ENCODE results near the gene NOS1. TPM values are rescaled to one million over a fixed set of nuclear protein-coding genes. Genes with fewer than 3 reads are reported as not detected.

Gene NOS1
- total RNA-seq, 1 experiment from 2014 or later = not detected

DNA sequence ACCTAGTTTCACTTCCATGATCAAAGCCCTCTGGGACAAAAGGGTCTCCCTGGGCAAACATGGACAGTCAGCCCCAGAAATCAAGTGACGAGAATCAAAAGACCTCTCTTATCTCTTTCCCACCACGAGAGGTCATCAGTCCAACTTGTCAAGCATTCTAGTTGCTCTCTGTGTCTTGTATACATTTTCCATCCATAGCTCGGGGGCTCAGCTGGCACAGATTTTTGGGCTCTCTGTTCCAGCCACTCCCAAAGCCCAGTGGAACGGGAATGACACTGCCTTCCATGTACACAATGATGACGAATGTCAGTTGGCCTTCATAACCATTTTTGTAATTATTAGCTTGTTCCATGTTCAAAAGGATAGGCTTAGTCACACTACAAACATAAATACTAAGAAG is 29.7 kb downstream of the NOS1 start:
- no peak for DNase-seq (ENCODE audit: low read depth)

GRCh38 chr12:117330441-117331113 is 30.8 kb downstream of the NOS1 start:
- DNase-seq (ENCODE audit: low read depth) = no peak

DNA sequence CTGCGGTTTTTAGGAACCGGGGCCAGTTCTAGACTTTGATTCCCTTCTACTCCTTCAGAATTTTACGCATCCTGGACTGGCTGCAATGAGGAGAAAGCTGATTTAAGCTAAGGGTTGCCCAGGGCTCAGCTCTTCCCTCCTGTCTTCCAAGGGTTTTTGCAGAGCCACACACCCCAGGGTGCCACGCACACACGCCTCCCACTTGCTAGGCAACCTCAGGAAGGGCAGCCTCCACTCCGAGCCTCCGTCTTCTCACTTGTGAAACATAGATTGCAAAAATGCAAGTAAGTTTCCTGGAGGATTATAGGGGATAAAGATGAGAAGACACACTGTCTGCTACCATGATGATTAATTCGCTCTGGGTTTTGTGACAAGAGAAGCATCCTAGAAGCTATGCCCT is 31.7 kb downstream of the NOS1 start:
- DNase-seq (ENCODE audit: low read depth) = no peak

GRCh38 chr12:117328556-117329100 is 32.8 kb downstream of the NOS1 start:
- DNase-seq (ENCODE audit: low read depth) = no peak

DNA sequence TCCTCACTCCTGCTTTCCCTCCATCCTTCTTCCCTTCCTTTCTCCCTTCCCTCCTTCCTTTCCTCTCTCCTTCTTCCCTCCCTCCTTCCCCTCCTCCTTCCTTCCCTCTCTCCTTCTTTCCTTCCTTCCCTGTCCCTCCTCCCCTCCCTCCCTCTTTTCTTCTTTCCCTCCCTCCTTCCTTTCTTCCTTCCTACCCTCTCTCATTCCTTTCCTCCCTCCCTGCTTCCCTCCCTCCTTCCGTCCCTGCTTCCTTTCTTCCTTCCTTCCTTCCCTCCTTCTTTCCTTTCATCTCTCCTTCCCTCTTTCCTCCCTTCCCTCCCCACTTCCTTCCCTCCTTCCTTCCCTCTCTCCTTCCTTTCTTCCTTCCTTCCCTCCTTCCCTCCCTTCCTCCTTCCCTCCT is 39.0 kb downstream of the NOS1 start:
- no peak for DNase-seq (ENCODE audit: low read depth)

GRCh38 chr12:117321572-117321971 is 39.9 kb downstream of the NOS1 start:
- no peak for DNase-seq (ENCODE audit: low read depth)

GRCh38 chr12:117318591-117318990 is 42.8 kb downstream of the NOS1 start:
- DNase-seq (ENCODE audit: low read depth) = no peak

GRCh38 chr12:117316336-117316735 is 45.1 kb downstream of the NOS1 start:
- DNase-seq (ENCODE audit: low read depth) = no peak

DNA sequence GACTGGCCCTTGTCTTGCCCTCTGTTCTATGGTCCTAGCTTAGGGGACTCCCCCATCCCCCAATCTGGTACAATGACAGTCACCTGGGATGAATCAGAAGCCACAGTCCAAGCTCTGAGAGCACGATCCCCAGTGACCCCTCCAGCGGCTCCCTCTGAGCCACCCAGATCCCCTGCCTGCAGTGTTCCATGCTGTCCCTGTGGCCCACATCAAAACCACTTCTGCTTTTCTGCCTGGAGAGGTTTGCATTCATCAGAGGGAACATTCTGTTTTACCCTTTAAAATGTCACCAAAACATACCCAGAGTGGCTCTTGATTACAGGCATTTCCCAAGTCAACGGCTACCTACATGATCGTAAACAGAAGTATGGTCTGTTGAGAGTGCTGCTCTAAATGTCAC is 47.5 kb downstream of the NOS1 start:
- DNase-seq (ENCODE audit: low read depth) = no peak

GRCh38 chr12:117312770-117313169 is 48.7 kb downstream of the NOS1 start:
- no peak for DNase-seq (ENCODE audit: low read depth)

DNA sequence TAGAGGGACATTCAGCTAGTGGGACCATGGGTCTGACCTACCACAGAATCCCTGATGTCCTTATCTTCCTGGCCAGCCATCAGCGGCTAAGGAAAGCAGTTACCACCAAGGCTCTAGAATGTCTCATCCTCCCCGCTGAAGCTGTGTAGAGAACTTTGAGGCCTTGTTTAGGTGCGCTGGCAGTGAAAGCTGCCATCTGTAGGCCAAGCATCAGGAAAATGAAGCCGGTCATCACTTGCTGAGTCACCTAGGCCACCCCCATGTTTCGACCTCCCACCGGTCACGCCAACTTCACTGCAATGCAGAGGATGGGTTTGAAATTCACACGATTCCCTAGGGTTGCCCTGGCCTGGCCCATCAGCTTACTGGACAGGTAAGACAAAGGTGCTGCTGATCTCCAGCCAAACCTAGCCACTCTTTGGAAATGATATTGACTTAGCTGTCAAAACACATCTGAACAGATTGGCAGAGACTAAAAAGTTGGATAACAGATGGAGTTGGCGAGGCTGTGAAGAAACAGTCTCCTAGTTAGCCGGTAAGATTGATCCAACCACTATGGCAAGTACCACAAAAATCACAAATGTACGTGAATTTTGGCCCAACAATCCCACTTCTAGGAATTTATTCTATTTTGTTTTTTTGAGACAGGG is 52.0 kb downstream of the NOS1 start:
- no peak for DNase-seq (ENCODE audit: low read depth)

DNA sequence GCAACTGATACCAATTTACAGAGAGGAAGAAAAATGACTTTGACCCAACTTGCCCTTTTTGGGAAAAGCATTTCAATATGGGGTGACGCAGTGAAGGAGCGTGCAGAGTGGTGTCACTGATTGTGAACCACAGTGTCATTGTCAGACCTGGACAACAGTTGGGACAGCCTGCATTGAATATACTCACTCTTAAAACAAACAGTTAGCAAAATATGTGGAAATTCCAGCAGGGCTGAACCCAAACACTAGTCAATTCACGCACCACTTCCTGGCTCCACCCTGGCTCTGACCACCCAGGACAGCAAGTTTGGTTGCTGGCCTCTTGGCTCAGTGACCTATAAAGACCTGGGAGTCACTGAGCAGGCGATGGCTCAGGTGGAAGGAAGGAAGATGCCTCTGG is 61.3 kb downstream of the NOS1 start:
- no peak for DNase-seq (ENCODE audit: low read depth)

DNA sequence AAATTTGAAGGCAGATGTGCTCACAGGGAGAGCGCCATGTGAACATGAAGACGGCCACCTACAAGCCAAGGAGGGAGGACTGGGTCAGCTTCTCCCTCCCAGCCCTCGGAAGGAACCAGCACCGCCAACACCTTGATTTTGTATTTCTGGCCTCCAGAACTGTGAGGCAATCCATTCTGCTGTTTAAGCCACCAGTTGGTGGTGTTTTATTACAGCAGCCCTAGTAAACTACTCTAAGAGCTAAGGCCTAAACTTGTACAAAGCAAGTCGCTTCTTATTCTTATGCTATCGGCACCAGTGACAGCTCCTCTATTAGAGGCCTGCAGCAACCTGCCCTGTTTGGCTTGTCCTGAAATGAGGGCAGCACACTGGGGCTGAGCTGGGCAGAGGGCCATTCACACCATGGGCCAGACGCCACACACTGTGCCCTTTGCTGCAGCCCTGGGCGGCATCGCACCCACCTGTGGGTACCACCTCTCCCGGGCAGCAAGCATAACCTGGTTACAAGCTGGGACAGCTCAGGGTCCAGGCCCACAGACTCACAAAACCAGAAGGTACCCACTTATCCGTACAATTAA is 62.7 kb downstream of the NOS1 start:
- no peak for DNase-seq (ENCODE audit: low read depth)

- DNase-seq (ENCODE audit: low read depth) = no peak
Measured at GRCh38 chr12:117298191-117298590, 63.2 kb downstream of the NOS1 start.

DNA sequence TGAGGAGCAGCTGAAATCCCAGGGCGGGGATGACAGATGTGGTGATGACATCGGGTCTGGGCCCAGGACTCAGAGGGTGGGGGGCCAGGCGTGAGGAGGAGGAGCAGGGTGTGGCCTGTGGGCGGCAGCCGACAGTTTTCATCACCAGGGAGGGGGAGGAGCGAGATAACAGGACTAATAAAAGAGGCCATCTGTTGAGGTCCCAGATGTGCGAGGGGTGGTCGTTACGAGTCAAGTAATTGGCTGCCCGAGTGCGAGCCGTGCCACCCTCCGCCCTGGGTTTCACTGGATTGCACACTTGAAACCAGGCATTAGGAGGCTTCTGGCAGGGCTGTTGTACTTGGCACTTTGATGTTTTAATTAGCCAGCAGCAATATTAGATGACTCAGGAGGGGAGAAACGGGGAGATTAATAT is 67.2 kb downstream of the NOS1 start:
- no peak for DNase-seq (ENCODE audit: low read depth)

DNA sequence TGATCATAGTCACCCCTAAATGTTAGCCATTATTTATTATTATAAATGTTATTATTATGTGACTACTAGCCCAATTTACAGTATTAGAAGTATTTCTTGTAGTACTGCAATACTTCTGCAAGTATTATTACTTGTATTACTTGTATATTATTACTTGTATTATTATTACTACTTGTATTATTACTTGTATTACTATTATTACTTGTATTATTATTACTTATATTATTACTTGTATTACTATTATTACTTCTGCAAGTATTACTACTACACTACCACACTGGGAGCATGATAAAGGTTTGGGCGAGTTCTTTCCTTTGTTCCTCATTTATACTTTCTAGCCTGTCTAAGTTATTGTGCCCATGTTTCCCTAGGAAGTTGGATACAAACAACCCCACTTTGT is 67.9 kb downstream of the NOS1 start:
- no peak for DNase-seq (ENCODE audit: low read depth)

DNA sequence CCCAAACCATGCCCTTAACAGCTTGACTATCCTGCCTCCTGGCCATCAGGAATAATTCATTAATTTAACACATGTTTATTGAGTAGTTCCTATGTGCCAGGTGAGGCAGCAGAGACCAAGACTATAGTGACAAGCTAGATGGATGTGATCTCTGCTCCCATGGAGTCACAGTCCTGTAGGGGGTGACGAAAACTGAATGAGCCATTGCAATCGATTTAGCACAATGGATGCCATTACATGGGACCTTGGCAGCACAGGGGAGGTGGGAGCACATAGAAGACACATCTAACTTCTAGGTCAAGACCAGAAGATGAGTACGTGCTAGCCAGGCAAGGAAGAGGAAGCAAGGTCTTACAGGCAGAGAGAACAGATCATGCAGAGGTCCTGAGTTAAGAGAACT is 68.7 kb downstream of the NOS1 start:
- DNase-seq (ENCODE audit: low read depth) = no peak

- DNase-seq (ENCODE audit: low read depth) = no peak
Measured at GRCh38 chr12:117284140-117284539, 77.3 kb downstream of the NOS1 start.

DNA sequence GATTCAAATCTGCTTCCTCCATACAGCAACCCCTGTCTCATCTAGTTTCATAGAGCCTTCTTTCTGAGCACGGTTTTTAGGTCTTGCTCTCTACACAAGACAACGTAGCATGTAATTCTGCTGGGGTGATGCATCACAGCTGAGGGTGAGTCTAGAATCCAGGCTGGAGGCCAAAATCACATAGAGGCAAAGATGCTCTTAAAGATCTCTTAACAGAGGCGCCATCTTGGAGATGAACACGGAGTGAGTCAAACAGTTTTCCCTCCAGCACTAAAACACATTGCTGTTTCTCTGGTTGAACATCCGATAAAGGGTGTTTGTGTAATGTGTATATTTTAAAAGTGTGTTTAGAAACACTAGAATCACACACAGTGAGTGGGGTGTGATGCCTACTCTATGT is 78.9 kb downstream of the NOS1 start:
- DNase-seq (ENCODE audit: low read depth) = no peak

DNA sequence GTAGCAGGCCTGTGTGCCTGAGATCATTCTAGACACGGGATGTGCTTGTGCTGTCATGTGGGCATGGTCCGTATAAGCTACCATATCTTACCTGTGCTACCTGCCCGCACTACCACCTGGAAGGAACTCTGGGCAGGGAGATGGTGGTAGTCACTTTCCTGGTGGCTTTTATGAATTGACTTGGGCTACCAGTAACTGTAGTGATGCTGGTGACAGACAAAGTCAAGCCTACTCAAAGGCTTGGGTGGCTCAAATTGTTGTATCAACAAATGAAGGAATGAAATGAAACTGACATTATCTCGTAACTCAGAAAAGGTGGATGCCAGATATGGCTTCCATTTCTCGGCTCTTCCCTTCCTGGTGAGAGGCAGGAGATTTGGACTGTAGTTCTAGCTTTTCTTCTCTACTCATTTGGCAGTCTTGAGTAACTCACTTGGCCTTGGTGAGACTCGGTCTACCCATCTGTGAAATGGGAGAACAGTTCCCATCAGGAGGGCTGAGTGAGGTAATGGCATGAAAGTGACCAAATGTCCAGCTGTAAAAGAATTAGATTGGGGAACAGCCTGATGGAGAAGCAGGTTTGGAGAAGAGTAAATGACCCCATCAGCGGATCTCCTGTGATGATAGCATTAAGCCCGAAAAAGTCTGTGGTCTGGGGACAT is 81.3 kb downstream of the NOS1 start:
- no peak for DNase-seq (ENCODE audit: low read depth)

DNA sequence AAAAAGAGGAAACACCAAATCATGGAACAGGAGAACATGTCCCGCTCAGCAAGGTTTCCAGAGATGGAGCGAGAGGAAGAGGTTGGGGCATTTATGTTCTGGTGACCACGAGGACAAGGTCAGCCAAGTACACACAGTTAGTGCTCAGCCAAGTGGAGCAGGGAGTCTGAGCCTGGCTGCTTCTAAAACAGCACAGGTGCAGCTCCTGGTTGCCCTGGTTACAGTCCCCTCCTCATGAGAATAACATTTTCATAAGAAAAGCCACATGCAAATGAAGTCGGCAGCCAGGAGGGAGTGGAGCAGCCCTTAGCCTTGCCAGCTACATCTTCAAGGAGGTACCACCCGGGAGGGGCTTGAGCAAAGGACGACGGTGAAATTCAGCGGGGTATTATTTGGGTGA is 81.8 kb downstream of the NOS1 start:
- no peak for DNase-seq (ENCODE audit: low read depth)

- no peak for DNase-seq (ENCODE audit: low read depth)
Measured at GRCh38 chr12:117277875-117278274, 83.6 kb downstream of the NOS1 start.
